UCSD-AML1 (cell line): ENCODE results near the gene FAP.

Source experiments
- DNase-seq: peaks from one replicate; lab custom pipeline; 2025; ENCODE audit not compliant: unreplicated experiment; lab: John Stamatoyannopoulos, UW

The FAP gene

GRCh38 chr2:162243294-162243693 lies at the start of gene FAP:
Gene FAP (minus strand): TSS chr2:162243445. CDS start chr2:162243327, 118 bp downstream.
- DNase-seq: no peak

- no peak for DNase-seq
These were observed 48.5 kb upstream of the FAP start for GRCh38 chr2:162291748-162292147.

GRCh38 chr2:162282765-162283425 lies 39.6 kb upstream of the FAP start:
- no peak for DNase-seq

GRCh38 chr2:162280654-162281053 lies 37.4 kb upstream of the FAP start:
- no peak for DNase-seq

GRCh38 chr2:162277381-162277780 lies 34.1 kb upstream of the FAP start:
- DNase-seq: no peak

- no peak for DNase-seq
These were observed 24.8 kb upstream of the FAP start for GRCh38 chr2:162267996-162268395.

GRCh38 chr2:162267496-162267895 lies 24.3 kb upstream of the FAP start:
- DNase-seq: no peak

GRCh38 chr2:162266460-162266760 lies 23.2 kb upstream of the FAP start:
- no peak for DNase-seq

GRCh38 chr2:162265666-162266459 lies 22.6 kb upstream of the FAP start:
- DNase-seq: no peak

GRCh38 chr2:162261032-162261945 lies 18.0 kb upstream of the FAP start:
- DNase-seq: peak; percentile 57

GRCh38 chr2:162258686-162259085 lies 15.4 kb upstream of the FAP start:
- DNase-seq: no peak

GRCh38 chr2:162258169-162258568 lies 14.9 kb upstream of the FAP start:
- DNase-seq: no peak

- no peak for DNase-seq
These were observed 14.2 kb upstream of the FAP start for GRCh38 chr2:162257425-162257824.

- no peak for DNase-seq
These were observed 13.3 kb upstream of the FAP start for GRCh38 chr2:162256591-162256991.

GRCh38 chr2:162254236-162254871 lies 11.1 kb upstream of the FAP start:
- DNase-seq: no peak

- no peak for DNase-seq
These were observed 10.2 kb upstream of the FAP start for GRCh38 chr2:162253435-162253834.

- no peak for DNase-seq
These were observed 8.9 kb upstream of the FAP start for GRCh38 chr2:162252153-162252552.

GRCh38 chr2:162245781-162246180 lies 2.5 kb upstream of the FAP start:
- DNase-seq: no peak

- no peak for DNase-seq
These were observed 1.8 kb upstream of the FAP start for GRCh38 chr2:162245061-162245460.

- no peak for DNase-seq
These were observed 1.3 kb upstream of the FAP start for GRCh38 chr2:162244541-162245031.

GRCh38 chr2:162243715-162244114 lies 470 bp upstream of the FAP start:
- no peak for DNase-seq
